Psoas muscle (tissue), 8 donors: ENCODE data around the gene LCN15. TPM values are rescaled to one million over a fixed set of nuclear protein-coding genes. Genes with fewer than 3 reads are reported as not detected.
"Not testable (repeated sequence)": the region's sequence is repeated elsewhere in the genome, so short reads cannot be mapped to it uniquely, and the experiment has no call there.

Source experiments
- ATAC-seq, 4 donors: fragments of 200-7000 bp; cut with Tn5 transposase; one replicate each; pipeline ENCODE4 v1.9.1; 2020; ENCODE audit warnings: moderate library complexity in 3 of 4, mild to moderate bottlenecking in 2 of 4
- DNase-seq, 2 donors: peaks; one replicate each; pipeline ENCODE4 v3.0.0-alpha.2; 2020
- H3K27ac ChIP-seq: fragments of 200-600 bp; one replicate; pipeline ENCODE4 v1.8.0; 2022
- H3K27me3 ChIP-seq, 3 donors: fragments of 200-600 bp in 1 of 3; one replicate each; pipeline versions ENCODE4 v1.6.1 to v1.8.0; 2013 to 2022; ENCODE audit warnings: low read length in 2 of 3, mild to moderate bottlenecking in 2 of 3, moderate library complexity in 1 of 3; ENCODE audit not compliant: insufficient read depth in 3 of 3
- H3K36me3 ChIP-seq, 2 donors: fragments of 200-600 bp in 1 of 2; one replicate each; pipeline versions ENCODE4 v1.6.1 to v1.8.0; 2013 to 2022; ENCODE audit warnings: low read depth in 1 of 2, mild to moderate bottlenecking in 1 of 2, moderate library complexity in 1 of 2; ENCODE audit not compliant: insufficient read depth in 1 of 2
- H3K4me1 ChIP-seq: fragments of 200-600 bp; one replicate; pipeline ENCODE4 v1.8.0; 2022
- H3K4me3 ChIP-seq: fragments of 200-600 bp; one replicate; pipeline ENCODE4 v1.8.0; 2022; ENCODE audit warnings: mild to moderate bottlenecking
- H3K9me3 ChIP-seq: fragments of 200-600 bp; one replicate; pipeline ENCODE4 v1.8.0; 2022
- WGBS, 3 donors: extraction: QIAGEN DNeasy Blood & Tissue Kit; methylation state at CpG; one replicate each; pipeline versions ENCODE4 v1.1.6 to v1.1.7; 2013; 5-methylcytosine and 5-hydroxymethylcytosine counted together
- intact Hi-C, 2 donors: fragments of 100-400 bp; cut with DNase I; formaldehyde crosslinking; loops; one replicate each; pipeline versions ENCODE4 v1.11.0 to v1.14.2; 2022
- polyA plus RNA-seq, 3 donors: library from polyadenylated mRNA; stranded (reverse); fragments of 200-250 nt; gene quantifications; one replicate each; pipeline ENCODE4 v1.2.3, GENCODE V29; 2013
- total RNA-seq, 4 donors: library from RNA; stranded (reverse); fragmentation: NEBNext Ultra II Directional in 2 of 4; extraction: Animal tissue kit (Norgen Biotek cat#: 25700) in 2 of 4; gene quantifications; one replicate each; pipeline versions ENCODE4 v1.2.1 to v1.2.4, GENCODE V29; 2021 to 2023
- TF ChIP-seq, protein P1 (sequence below): fragments of 200-600 bp; IDR thresholded peaks from one replicate; pipeline ENCODE4 v1.8.0; 2022; ENCODE audit warnings: antibody characterized with exemption
- donor health status: healthy with polysubstance abuse.
- donor health status: DM: no; HTN: no; CAD: no; lungs with moderate emphysema.
- donor health status: Bipolar disorder and iron deficiency.
- donor health status: healthy.
- donor health status: DM: yes; HTN: yes; CAD: no.
- donor health status: DM: no; HTN: no; CAD: no.
- donor health status: DM: no; HTN: no; CAD: no.
- donor health status: DM: yes; HTN: yes; CAD: no.

LCN15 gene
- total and polyA plus RNA-seq, 7 donors: 0.14 to 1.4 (median 0.22) TPM; not detected in 4

DNA sequence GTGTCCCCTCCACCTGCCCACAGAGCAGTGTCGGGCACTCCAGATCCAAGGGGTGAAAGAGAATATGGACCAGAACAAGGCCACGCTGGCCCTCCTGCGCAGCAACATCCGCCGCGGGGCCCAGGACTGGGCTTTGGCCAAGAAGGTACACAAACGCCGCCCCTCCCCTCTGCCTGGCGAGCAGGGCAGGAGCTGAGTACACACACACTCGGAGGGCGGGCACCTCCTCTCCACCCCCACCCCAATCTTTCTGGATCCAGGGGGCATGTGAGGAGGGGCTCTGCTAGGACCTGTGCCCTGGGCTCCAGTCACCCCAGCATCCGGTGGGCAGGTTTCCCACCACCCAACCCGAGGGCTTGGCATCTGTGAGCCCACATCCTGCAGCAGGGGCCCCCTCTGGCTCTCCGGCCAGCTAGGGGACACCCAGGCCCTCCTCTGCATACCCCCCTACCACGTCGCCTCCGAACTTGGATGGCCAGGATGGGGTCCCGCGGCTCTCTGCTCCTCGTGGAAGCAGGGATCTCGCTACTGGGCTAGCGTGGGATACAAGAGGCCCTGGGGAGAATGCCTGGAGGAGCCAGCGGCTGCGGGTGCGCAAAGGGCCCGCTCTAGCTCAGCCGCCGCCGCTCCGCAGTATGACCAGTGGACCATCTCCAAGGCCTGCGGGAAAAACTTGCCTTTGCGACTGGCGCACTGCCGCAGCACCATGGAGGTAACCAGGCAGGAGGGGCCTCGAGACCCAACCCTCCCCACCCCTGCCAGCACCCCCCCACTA lies 34.9 kb upstream of the LCN15 start:
- DNase-seq (no peak), ATAC-seq (peak; percentile 2 to 19 (median 4))
- WGBS, 3 donors: 21 to 28% (median 25%) methylated on average over 28 to 35 of the region's 35 CpGs
- peaks cover 0 to 48% (median 7%) of the 10 kb centered on the region in 3 donors for H3K27me3 ChIP-seq
- TF ChIP-seq, protein P1, sequence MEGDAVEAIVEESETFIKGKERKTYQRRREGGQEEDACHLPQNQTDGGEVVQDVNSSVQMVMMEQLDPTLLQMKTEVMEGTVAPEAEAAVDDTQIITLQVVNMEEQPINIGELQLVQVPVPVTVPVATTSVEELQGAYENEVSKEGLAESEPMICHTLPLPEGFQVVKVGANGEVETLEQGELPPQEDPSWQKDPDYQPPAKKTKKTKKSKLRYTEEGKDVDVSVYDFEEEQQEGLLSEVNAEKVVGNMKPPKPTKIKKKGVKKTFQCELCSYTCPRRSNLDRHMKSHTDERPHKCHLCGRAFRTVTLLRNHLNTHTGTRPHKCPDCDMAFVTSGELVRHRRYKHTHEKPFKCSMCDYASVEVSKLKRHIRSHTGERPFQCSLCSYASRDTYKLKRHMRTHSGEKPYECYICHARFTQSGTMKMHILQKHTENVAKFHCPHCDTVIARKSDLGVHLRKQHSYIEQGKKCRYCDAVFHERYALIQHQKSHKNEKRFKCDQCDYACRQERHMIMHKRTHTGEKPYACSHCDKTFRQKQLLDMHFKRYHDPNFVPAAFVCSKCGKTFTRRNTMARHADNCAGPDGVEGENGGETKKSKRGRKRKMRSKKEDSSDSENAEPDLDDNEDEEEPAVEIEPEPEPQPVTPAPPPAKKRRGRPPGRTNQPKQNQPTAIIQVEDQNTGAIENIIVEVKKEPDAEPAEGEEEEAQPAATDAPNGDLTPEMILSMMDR: no peak
- H3K4me3 ChIP-seq: peak overlapping the region; percentile 49
- peaks cover 9% of the 10 kb centered on the region for H3K4me1 ChIP-seq
- intact Hi-C loops: no loop called here
- peaks cover 0 to 3% of the 10 kb centered on the region in 2 donors for H3K36me3 ChIP-seq
- H3K27ac ChIP-seq: no peak overlapping the region
- no peaks in the 10 kb centered on the region for H3K9me3 ChIP-seq

DNA sequence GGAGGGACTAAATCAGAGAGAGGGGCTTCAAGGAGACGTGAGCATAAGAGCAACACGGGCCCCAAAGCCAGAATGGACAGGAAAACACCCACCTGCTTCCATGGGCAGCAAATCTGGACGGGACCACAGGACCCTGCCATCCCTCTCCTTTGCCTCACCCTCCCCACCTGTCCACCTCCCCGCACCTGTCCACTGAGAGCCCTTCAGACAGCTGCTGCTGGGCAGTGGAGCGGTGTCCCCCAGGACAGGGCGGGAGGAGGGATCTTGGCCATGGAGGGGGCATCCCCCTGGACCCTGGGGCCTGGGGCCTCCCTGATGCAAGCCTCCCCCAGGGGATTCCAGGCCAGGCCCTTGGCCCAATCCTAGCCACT lies 34.4 kb upstream of the LCN15 start:
- 65 to 70% (median 69%) methylated on average over 6 of the region's 6 CpGs for WGBS, 3 donors
- H3K4me1 ChIP-seq: peaks cover 9% of the 10 kb centered on the region
- peaks cover 0 to 48% (median 7%) of the 10 kb centered on the region in 3 donors for H3K27me3 ChIP-seq
- ATAC-seq (peak in 1 of 4 donors; percentile 11), DNase-seq (no peak)
- H3K4me3 ChIP-seq: no peak overlapping the region
- no peaks in the 10 kb centered on the region for H3K9me3 ChIP-seq
- intact Hi-C loops: no loop called here
- H3K27ac ChIP-seq: no peak overlapping the region
- TF ChIP-seq, protein P1: no peak
- H3K36me3 ChIP-seq: peaks cover 0 to 4% of the 10 kb centered on the region in 2 donors

DNA sequence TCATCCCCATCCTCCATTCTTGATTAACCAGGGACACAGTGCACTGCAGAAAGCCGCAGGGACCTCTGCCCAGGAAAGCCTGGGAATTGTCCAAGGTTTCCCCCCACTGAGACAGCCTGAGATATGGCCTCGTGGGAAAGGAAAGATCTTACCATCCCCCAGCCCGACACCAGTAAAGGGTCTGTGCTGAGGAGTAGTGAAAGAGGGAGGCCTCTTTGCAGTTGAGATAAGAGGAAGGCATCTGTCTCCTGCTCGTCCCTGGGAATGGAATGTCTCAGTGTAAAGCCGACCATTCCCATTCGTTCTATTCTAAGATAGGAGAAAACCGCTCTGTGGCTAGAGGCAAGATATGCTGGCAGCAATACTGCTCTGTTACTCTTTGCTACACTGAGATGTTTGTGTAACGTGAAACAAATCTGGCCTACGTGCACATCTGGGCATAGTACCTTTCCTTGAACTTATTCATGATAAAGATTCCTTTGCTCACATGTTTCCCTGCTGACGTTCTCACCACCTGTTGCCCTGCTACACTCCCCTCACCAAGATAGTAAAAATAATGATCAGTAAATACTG lies 32.5 kb upstream of the LCN15 start:
- peaks cover 0 to 47% (median 7%) of the 10 kb centered on the region in 3 donors for H3K27me3 ChIP-seq
- peaks cover 0 to 11% of the 10 kb centered on the region in 2 donors for H3K36me3 ChIP-seq
- H3K9me3 ChIP-seq, intact Hi-C loops, H3K4me3 ChIP-seq, H3K27ac ChIP-seq, ATAC-seq, DNase-seq: not testable (repeated sequence)
- H3K4me1 ChIP-seq: peaks cover 18% of the 10 kb centered on the region
- 11 to 14% (median 12%) methylated on average over 10 of the region's 10 CpGs for WGBS, 3 donors

DNA sequence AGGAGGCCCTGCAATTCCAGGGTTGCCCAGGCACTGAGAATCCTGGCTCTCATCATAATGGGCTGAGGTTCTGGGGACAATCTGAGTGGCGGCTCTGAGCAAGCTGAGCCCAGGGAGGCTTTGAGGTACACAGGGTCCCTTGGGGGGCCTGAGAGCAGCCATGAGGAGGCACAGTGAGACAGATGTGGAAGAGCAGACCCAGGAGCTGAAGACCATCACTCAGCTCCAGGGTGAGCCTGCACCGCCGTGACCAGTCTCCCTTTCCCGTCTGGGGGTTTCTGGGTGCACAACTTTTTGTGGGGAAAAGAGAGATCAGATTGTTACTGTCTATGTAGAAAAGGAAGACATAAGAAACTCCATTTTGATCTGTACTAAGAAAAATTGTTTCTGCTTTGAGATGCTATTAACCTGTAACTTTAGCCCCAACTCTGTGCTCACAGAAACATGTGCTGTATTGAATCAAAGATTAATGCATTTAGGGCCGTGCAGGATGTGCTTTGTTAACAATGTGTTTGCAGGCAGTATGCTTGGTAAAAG lies 32.0 kb upstream of the LCN15 start, which contains the start of gene CCDC183:
CCDC183 (plus strand) TSS at position 101 of the 537 bp plus-strand sequence; CDS start at position 161, 60 bp downstream.
- H3K36me3 ChIP-seq: peaks cover 0 to 11% of the 10 kb centered on the region in 2 donors
- no peak for DNase-seq
- H3K4me3 ChIP-seq: no peak within 1 kb of the TSS
- peaks cover 18% of the 10 kb centered on the region for H3K4me1 ChIP-seq
- no peak for ATAC-seq
- H3K9me3 ChIP-seq: no peaks in the 10 kb centered on the region
- intact Hi-C loops: no loop called here
- TF ChIP-seq, protein P1: no peak
- no peak within 1 kb of the TSS for H3K27ac ChIP-seq
- 38 to 52% (median 43%) methylated on average over 5 of the region's 5 CpGs for WGBS, 3 donors
- peaks cover 0 to 42% (median 7%) of the 10 kb centered on the region in 3 donors for H3K27me3 ChIP-seq

DNA sequence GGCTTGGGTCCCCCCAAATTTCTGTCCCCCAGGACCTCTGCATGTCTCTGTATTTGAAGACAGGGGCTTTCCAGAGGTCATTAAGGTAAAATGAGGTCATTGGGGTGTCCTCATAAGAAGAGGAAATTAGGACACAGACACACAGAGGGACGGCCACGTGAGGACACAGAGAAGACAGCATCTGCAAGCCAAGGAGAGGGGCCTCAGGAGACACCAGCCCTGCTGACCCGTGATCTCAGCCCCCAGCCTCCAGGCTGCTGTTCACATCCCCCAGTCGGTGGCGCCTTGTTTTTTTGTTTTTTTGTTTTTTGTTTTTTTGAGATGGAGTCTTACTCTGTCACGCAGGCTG lies 30.7 kb upstream of the LCN15 start:
- Histone ChIP-seq H3K4me3 (no peak overlapping the region), H3K27ac (no peak overlapping the region), H3K27me3 (peaks cover 0 to 28% (median 7%) of the 10 kb centered on the region in 3 donors), H3K4me1 (peaks cover 24% of the 10 kb centered on the region), H3K9me3 (no peaks in the 10 kb centered on the region), H3K36me3 (peaks cover 0 to 11% of the 10 kb centered on the region in 2 donors)
- TF ChIP-seq, protein P1: no peak
- ATAC-seq: no peak
- intact Hi-C loops: loop anchor here in 1 of 2 donors (5.0 kb wide), 1 partner anchor 157 kb away; the partner anchor contains the start of gene LCN12
- 51 to 56% (median 52%) methylated on average over 6 of the region's 6 CpGs for WGBS, 3 donors
- peak in 1 of 2 donors; percentile 70 for DNase-seq
